H1 (cell line): ENCODE data around the gene TTPAL. TPM values are rescaled to one million over a fixed set of nuclear protein-coding genes. Genes with fewer than 3 reads are reported as not detected.
A peak's percentile ranks its signal among the peaks of the same experiment; 100 is the strongest.

Experiments
- CTCF ChIA-PET: fragments of 300-600 bp; sonication (Branson Sonifier 250); formaldehyde crosslinking; loops from one replicate; lab custom pipeline; 2021; ENCODE audit not compliant: partially characterized antibody; lab: Charles Lee
- POLR2A ChIA-PET: fragments of 300-600 bp; sonication (Branson Sonifier 250); formaldehyde crosslinking; loops from one replicate; lab custom pipeline; 2021; ENCODE audit warnings: inconsistent platforms; ENCODE audit not compliant: partially characterized antibody; lab: Charles Lee
- DNase-seq, 2 experiments: peaks; one replicate each; pipeline versions ENCODE4 v3.0.0 to v3.0.0-alpha.2; 2010 to 2022; ENCODE audit warnings: low spot score in 2 of 2, low read depth in 1 of 2, mixed read lengths in 1 of 2
- FAIRE-seq: peaks from 2 replicates; lab custom pipeline; 2011; peaks lifted over from hg19 to GRCh38; lab: Jason Lieb, UNC
- H2AFZ ChIP-seq: 2 replicates; pipeline ENCODE4 v1.8.1; 2012; ENCODE audit warnings: low read length, inconsistent platforms
- H2AK5ac ChIP-seq: 2 replicates; pipeline ENCODE4 v1.6.1; 2013; ENCODE audit warnings: low read depth, low read length
- H2BK120ac ChIP-seq: replicated peaks from 2 replicates; pipeline ENCODE3; 2013; ENCODE audit warnings: low read depth, low read length, inconsistent platforms
- H2BK12ac ChIP-seq: 2 replicates; pipeline ENCODE4 v1.6.1; 2013; ENCODE audit warnings: low read depth, low read length
- H2BK15ac ChIP-seq: 2 replicates; pipeline ENCODE4 v1.6.1; 2013; ENCODE audit warnings: low read length
- H2BK20ac ChIP-seq: 2 replicates; pipeline ENCODE4 v1.6.1; 2013; ENCODE audit warnings: low read length
- H2BK5ac ChIP-seq: 2 replicates; pipeline ENCODE4 v1.6.1; 2013; ENCODE audit warnings: low read depth, low read length
- H3K14ac ChIP-seq: 2 replicates; pipeline ENCODE4 v1.6.1; 2013; ENCODE audit warnings: inconsistent platforms; ENCODE audit not compliant: insufficient read length
- H3K18ac ChIP-seq: 2 replicates; pipeline ENCODE4 v1.6.1; 2013; ENCODE audit warnings: low read length; ENCODE audit errors: extremely low read depth
- H3K23ac ChIP-seq: 2 replicates; pipeline ENCODE4 v1.6.1; 2013; ENCODE audit warnings: inconsistent platforms; ENCODE audit not compliant: insufficient read length
- H3K23me2 ChIP-seq: 2 replicates; pipeline ENCODE4 v1.6.1; 2013; ENCODE audit warnings: low read depth, low read length
- H3K27ac ChIP-seq: 2 replicates; pipeline ENCODE4 v1.6.1; 2011; ENCODE audit warnings: low read depth, low read length, inconsistent platforms
- H3K27me3 ChIP-seq, 4 experiments: replicated peaks in 1 of 4; 1 replicate in 1 of 4; 2 replicates in 3 of 4; pipeline versions ENCODE4 v1.6.1 to v1.8.1; 2011 to 2013; ENCODE audit warnings: low read length in 3 of 4, mild to moderate bottlenecking in 3 of 4, inconsistent platforms in 2 of 4, mixed read lengths in 2 of 4, moderate library complexity in 1 of 4; ENCODE audit not compliant: control insufficient read depth in 3 of 4, insufficient read depth in 3 of 4; ENCODE audit errors: extremely low read depth in 1 of 4
- H3K36me3 ChIP-seq, 4 experiments: 2 replicates each; pipeline versions ENCODE4 v1.6.1 to v1.8.1; 2011 to 2013; ENCODE audit warnings: mild to moderate bottlenecking in 4 of 4, low read length in 3 of 4, moderate library complexity in 2 of 4, control low read depth in 1 of 4, inconsistent platforms in 1 of 4; ENCODE audit not compliant: insufficient read depth in 4 of 4, control insufficient read depth in 2 of 4
- H3K4ac ChIP-seq: replicated peaks from 2 replicates; pipeline ENCODE3; 2013; ENCODE audit warnings: low read length, low read depth, mixed read lengths, inconsistent platforms; ENCODE audit not compliant: insufficient read length
- H3K4me1 ChIP-seq, 4 experiments: replicated peaks in 1 of 4; 1 replicate in 1 of 4; 2 replicates in 3 of 4; pipeline versions ENCODE4 v1.6.1 to v1.8.1; 2011 to 2013; ENCODE audit warnings: low read length in 3 of 4, inconsistent platforms in 2 of 4, mixed read lengths in 1 of 4; ENCODE audit not compliant: insufficient read depth in 4 of 4, control insufficient read depth in 3 of 4
- H3K4me2 ChIP-seq, 2 experiments: 2 replicates each; pipeline versions ENCODE4 v1.6.1 to v1.8.1; 2011 to 2013; ENCODE audit warnings: low read depth in 2 of 2, low read length in 2 of 2, control low read depth in 1 of 2, inconsistent platforms in 1 of 2, mild to moderate bottlenecking in 1 of 2; ENCODE audit not compliant: insufficient read depth in 1 of 2
- H3K4me3 ChIP-seq, 4 experiments: fragments of 200-600, 300-600 bp in 1 of 4; sonication (generic), shearing (Covaris generic), sonication (Bioruptor Twin) in 1 of 4; 2 replicates each; pipeline versions ENCODE4 v1.5.1 to v1.8.1; 2011 to 2016; ENCODE audit warnings: low read length in 4 of 4, low read depth in 3 of 4, control low read depth in 2 of 4, inconsistent platforms in 2 of 4, mild to moderate bottlenecking in 2 of 4, mixed read lengths in 1 of 4, moderate library complexity in 1 of 4; ENCODE audit not compliant: insufficient read depth in 2 of 4; ENCODE audit errors: extremely low read depth in 1 of 4
- H3K56ac ChIP-seq: replicated peaks from 2 replicates; pipeline ENCODE3; 2013; ENCODE audit warnings: low read depth, mild to moderate bottlenecking, mixed read lengths, low read length, inconsistent platforms; ENCODE audit not compliant: insufficient read length
- H3K79me1 ChIP-seq: 2 replicates; pipeline ENCODE4 v1.6.1; 2013; ENCODE audit warnings: low read depth, low read length, control low read depth
- H3K79me2 ChIP-seq, 2 experiments: 2 replicates each; pipeline versions ENCODE4 v1.6.1 to v1.8.1; 2012 to 2013; ENCODE audit warnings: low read length in 2 of 2, mild to moderate bottlenecking in 2 of 2, inconsistent platforms in 1 of 2; ENCODE audit not compliant: insufficient read depth in 2 of 2, control insufficient read depth in 1 of 2
- H3K9ac ChIP-seq, 4 experiments: replicated peaks in 1 of 4; 1 replicate in 1 of 4; 2 replicates in 3 of 4; pipeline versions ENCODE4 v1.6.1 to v1.8.1; 2011 to 2013; ENCODE audit warnings: low read depth in 3 of 4, low read length in 3 of 4, control low read depth in 2 of 4, mild to moderate bottlenecking in 2 of 4, moderate library complexity in 2 of 4, inconsistent platforms in 1 of 4; ENCODE audit errors: extremely low read depth in 1 of 4
- H3K9me3 ChIP-seq, 2 experiments: 2 replicates each; pipeline versions ENCODE4 v1.6.1 to v1.8.1; 2012 to 2013; ENCODE audit warnings: mild to moderate bottlenecking in 2 of 2, moderate library complexity in 2 of 2, control low read depth in 1 of 2, inconsistent platforms in 1 of 2, low read depth in 1 of 2, low read length in 1 of 2, mixed read lengths in 1 of 2; ENCODE audit not compliant: insufficient read depth in 2 of 2
- H4K20me1 ChIP-seq, 2 experiments: replicated peaks in 1 of 2; 2 replicates each; pipeline versions ENCODE3 to v1.8.1; 2011 to 2013; ENCODE audit warnings: inconsistent platforms in 2 of 2, low read length in 2 of 2, mild to moderate bottlenecking in 1 of 2; ENCODE audit not compliant: insufficient read depth in 2 of 2, control insufficient read depth in 1 of 2
- H4K5ac ChIP-seq: 2 replicates; pipeline ENCODE4 v1.6.1; 2013; ENCODE audit warnings: low read length, low read depth, mixed read lengths, inconsistent platforms; ENCODE audit not compliant: insufficient read length
- H4K8ac ChIP-seq: 2 replicates; pipeline ENCODE4 v1.8.0; 2013; ENCODE audit warnings: mild to moderate bottlenecking, moderate library complexity, low read length, inconsistent platforms; ENCODE audit not compliant: insufficient read depth; ENCODE audit errors: extremely low read depth
- H4K91ac ChIP-seq: replicated peaks from 2 replicates; pipeline ENCODE3; 2013; ENCODE audit warnings: low read length, mixed read lengths, inconsistent platforms; ENCODE audit not compliant: insufficient read length
- CBX8 ChIP-seq: fragments of 300-800, 300-1000 bp; sonication (generic); IDR thresholded peaks from 2 replicates; pipeline ENCODE4 v1.7.1; 2016; ENCODE audit warnings: low read depth, low read length, borderline replicate concordance
- CTCF ChIP-seq, 3 experiments: IDR thresholded peaks; 1 replicate in 2 of 3; 2 replicates in 1 of 3; pipeline versions ENCODE4 v1.5.1 to v1.6.1; 2011; ENCODE audit warnings: low read length in 3 of 3, mild to moderate bottlenecking in 3 of 3, inconsistent platforms in 2 of 3, low read depth in 1 of 3, moderate library complexity in 1 of 3; ENCODE audit not compliant: insufficient read depth in 1 of 3; ENCODE audit errors: control extremely low read depth in 1 of 3
- RAD21 ChIP-seq, 2 experiments: IDR thresholded peaks in 1 of 2; conservative IDR thresholded peaks in 1 of 2; 2 replicates each; pipeline ENCODE4 v1.6.1; 2011; ENCODE audit warnings: low read depth in 2 of 2, low read length in 2 of 2, improper control_type of control experiment in 1 of 2, inconsistent platforms in 1 of 2, mild to moderate bottlenecking in 1 of 2, moderate library complexity in 1 of 2
- WGBS, 2 experiments: shearing (Covaris generic) in 1 of 2; methylation state at CpG; one replicate each; pipeline versions ENCODE4 v1.1.6 to v1.1.7; 2013 to 2015; ENCODE audit warnings: low lambda C conversion rate in 2 of 2, mixed read lengths in 2 of 2, inconsistent platforms in 1 of 2, low coverage in 1 of 2, missing lambda C conversion rate in 1 of 2; ENCODE audit not compliant: insufficient replicate concordance in 2 of 2, insufficient coverage in 1 of 2, insufficient read length in 1 of 2; ENCODE audit errors: extremely low coverage in 1 of 2, missing lambda C conversion rate in 1 of 2; 5-methylcytosine and 5-hydroxymethylcytosine counted together
- polyA plus RNA-seq, 7 experiments: library from polyadenylated mRNA; depleted of rRNA in 3 of 7; stranded (reverse) in 5 of 7; unstranded in 2 of 7; fragments of >200 nt in 5 of 7; fragments of 200-250 nt in 2 of 7; gene quantifications; 1 replicate in 5 of 7; 2 replicates in 1 of 7; 4 replicates in 1 of 7; pipeline versions ENCODE4 v1.2.1 to v1.2.3, GENCODE V29; 2011 to 2013; ENCODE audit warnings: missing spikeins in 2 of 7, mixed read lengths in 2 of 7
- total RNA-seq: library from RNA; stranded (reverse); fragmentation: NEBNext Ultra II Directional; extraction: Animal tissue kit (Norgen Biotek cat#: 25700); gene quantifications from 2 replicates; pipeline ENCODE4 v1.2.1, GENCODE V29; 2021

The TTPAL gene
- total and polyA plus RNA-seq, 2 of the 8 experiments (the other 6 are each of a cell fraction or from before 2014, with no cell fraction given), result 2.8 to 14.0 TPM

GRCh38 chr20:44460795-44461141 lies 14.9 kb upstream of the TTPAL start:
- H3K14ac ChIP-seq, result no peak overlapping the region
- H3K4ac ChIP-seq, result no peak overlapping the region
- no peak overlapping the region for H4K8ac ChIP-seq
- no peak overlapping the region for H2AK5ac ChIP-seq
- H4K5ac ChIP-seq, result no peak overlapping the region
- no peaks in the 10 kb centered on the region for H3K79me2 ChIP-seq
- CTCF ChIA-PET, result interaction anchor here (1.1 to 4.5 kb wide), 8 partner anchors 11 to 246 kb away, joined by 4 to 33 read pairs (median 8); no protein-coding TSS in a partner anchor
- no peak overlapping the region for H2BK15ac ChIP-seq
- WGBS, 2 experiments, result 27% methylated on average over 3 of the region's 3 CpGs; no CpG with 5 or more reads in 1 of the 2 experiments
- H4K20me1 ChIP-seq, result peaks cover 0 to 1% of the 10 kb centered on the region in 2 experiments
- no peak overlapping the region for H3K18ac ChIP-seq
- no peak overlapping the region for H2BK5ac ChIP-seq
- H3K9me3 ChIP-seq, result no peaks in the 10 kb centered on the region
- H2AFZ ChIP-seq, result 0 out of 2 replicates have a peak overlapping the region, but pooled peaks have one; percentile 48
- POLR2A ChIA-PET, result no interaction called here
- TF ChIP-seq CTCF (IDR thresholded peaks at IDR 0.05; ENCODE audit: control extremely low read depth in 1 of 3, insufficient read depth in 1 of 3, low read depth in 1 of 3, low read length in 3 of 3) (peak in 2 of 3 experiments; percentile 35 to 52; a peak in 2 of 4 replicates), CBX8 (no peak), RAD21 (IDR thresholded peaks at IDR 0.05 in 1 of 2, conservative IDR thresholded peaks at IDR 0.05 in 1 of 2; ENCODE audit: low read depth in 2 of 2, low read length in 2 of 2) (peak; percentile 62 to 66)
- no peak overlapping the region for H3K9ac ChIP-seq
- no peak overlapping the region for H2BK20ac ChIP-seq
- H4K91ac ChIP-seq, result no peak overlapping the region
- H3K36me3 ChIP-seq, result no peaks in the 10 kb centered on the region
- no peaks in the 10 kb centered on the region for H3K23me2 ChIP-seq
- H3K4me1 ChIP-seq, result no peaks in the 10 kb centered on the region
- no peaks in the 10 kb centered on the region for H3K27me3 ChIP-seq
- H3K23ac ChIP-seq, result no peak overlapping the region
- no peak overlapping the region for H3K4me2 ChIP-seq
- no peak for FAIRE-seq
- no peak for DNase-seq
- no peak overlapping the region for H2BK12ac ChIP-seq
- no peak overlapping the region for H3K27ac ChIP-seq
- H3K4me3 ChIP-seq, result no peak overlapping the region
- H2BK120ac ChIP-seq, result no peak overlapping the region
- H3K79me1 ChIP-seq, result no peaks in the 10 kb centered on the region
- no peak overlapping the region for H3K56ac ChIP-seq
